PC-9 (cell line): Measurements from ENCODE around the gene TRAPPC3. TPM values are rescaled to one million over a fixed set of nuclear protein-coding genes. Genes with fewer than 3 reads are reported as not detected.

Experiments
- BruUV-seq: library from RNA; stranded (reverse); fragments of 400-500 nt; replicated peaks from 2 replicates; lab custom pipeline; 2021; lab: Mats Ljungman, UMichigan
- CTCF ChIA-PET: fragments of 300-600 bp; sonication (Branson Sonifier 250); formaldehyde crosslinking; loops from one replicate; lab custom pipeline; 2022; ENCODE audit warnings: antibody characterized with exemption; lab: Charles Lee
- POLR2A ChIA-PET: fragments of 300-600 bp; sonication (Branson Sonifier 250); formaldehyde crosslinking; loops from one replicate; lab custom pipeline; 2022; ENCODE audit warnings: antibody characterized with exemption; ENCODE audit not compliant: unreplicated experiment; lab: Charles Lee
- DNase-seq, 2 experiments: peaks; one replicate each; pipeline versions ENCODE4 v3.0.0 to v3.0.0-alpha.2; 2015 to 2022; ENCODE audit warnings: mixed read lengths in 1 of 2
- H2AFZ ChIP-seq: fragments of 200-600 bp; sonication (generic); 2 replicates; pipeline ENCODE4 v1.8.1; 2017; ENCODE audit warnings: antibody characterized with exemption
- H3F3A ChIP-seq: fragments of 200-600 bp; sonication (generic); 2 replicates; pipeline ENCODE4 v1.8.1; 2017; ENCODE audit warnings: antibody characterized with exemption, mild to moderate bottlenecking, low read depth; ENCODE audit not compliant: insufficient read depth
- H3K27ac ChIP-seq: fragments of 200-600 bp; sonication (generic); 2 replicates; pipeline ENCODE4 v1.6.1; 2016; ENCODE audit warnings: mixed run types
- H3K27me3 ChIP-seq: fragments of 200-600 bp; sonication (generic); 2 replicates; pipeline ENCODE4 v1.6.1; 2016; ENCODE audit warnings: low read depth, mixed run types; ENCODE audit not compliant: insufficient read depth
- H3K36me3 ChIP-seq: fragments of 200-600 bp; sonication (generic); 2 replicates; pipeline ENCODE4 v1.6.1; 2016; ENCODE audit warnings: low read depth, mixed run types
- H3K4me1 ChIP-seq: fragments of 200-600 bp; sonication (generic); replicated peaks from 2 replicates; pipeline ENCODE4 v1.6.1; 2016; ENCODE audit warnings: mixed run types; ENCODE audit not compliant: insufficient read depth
- H3K4me2 ChIP-seq: fragments of 200-600 bp; sonication (generic); 2 replicates; pipeline ENCODE4 v1.6.1; 2017; ENCODE audit warnings: mixed run types
- H3K4me3 ChIP-seq: fragments of 200-600 bp; sonication (generic); 2 replicates; pipeline ENCODE4 v1.6.1; 2016; ENCODE audit warnings: mixed run types
- H3K79me2 ChIP-seq: fragments of 200-600 bp; sonication (generic); 2 replicates; pipeline ENCODE4 v1.6.1; 2017; ENCODE audit warnings: low read depth, mixed run types
- H3K9me2 ChIP-seq: fragments of 200-600 bp; sonication (generic); 2 replicates; pipeline ENCODE4 v1.8.1; 2017; ENCODE audit warnings: mild to moderate bottlenecking; ENCODE audit not compliant: insufficient read depth
- H3K9me3 ChIP-seq: fragments of 200-600 bp; sonication (generic); 2 replicates; pipeline ENCODE4 v1.8.1; 2016; ENCODE audit warnings: low read depth; ENCODE audit not compliant: insufficient read depth
- H4K20me1 ChIP-seq: fragments of 200-600 bp; sonication (generic); 2 replicates; pipeline ENCODE4 v1.8.1; 2017; ENCODE audit not compliant: insufficient read depth
- CTCF ChIP-seq: fragments of 200-600 bp; sonication (generic); conservative IDR thresholded peaks from 2 replicates; pipeline ENCODE4 v1.6.1; 2017; ENCODE audit warnings: mixed run types, antibody characterized with exemption, mild to moderate bottlenecking, moderate library complexity
- EZH2 ChIP-seq: fragments of 200-600 bp; sonication (generic); IDR thresholded peaks from 2 replicates; pipeline ENCODE4 v1.8.0; 2017; ENCODE audit warnings: antibody characterized with exemption, low read depth
- intact Hi-C: fragments of 100-400 bp; cut with micrococcal nuclease; formaldehyde crosslinking; loops from one replicate; pipeline ENCODE4 v1.10.0; 2022; ENCODE audit not compliant: unreplicated experiment
- total RNA-seq: library from RNA; stranded (reverse); gene quantifications from 2 replicates; pipeline ENCODE4 v1.2.3, GENCODE V29; 2021

Gene TRAPPC3
- total RNA-seq, 1 experiment from 2014 or later, result 116 TPM

DNA sequence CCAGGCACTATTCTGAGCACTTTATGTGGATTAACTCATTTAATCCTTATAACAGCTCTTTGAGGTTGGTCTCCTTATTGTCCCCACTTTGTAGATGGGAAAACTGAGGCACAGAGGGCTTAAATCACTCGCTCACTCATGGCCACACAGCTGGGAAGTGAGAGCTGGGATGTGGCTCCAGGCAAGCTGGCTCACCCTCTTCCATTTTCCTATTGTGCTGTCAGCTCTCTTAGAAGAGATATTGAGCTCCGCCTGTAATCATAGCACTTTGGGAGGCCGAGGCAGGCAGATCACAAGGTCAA lies 20.4 kb downstream of the TRAPPC3 start:
- no TSS peak for BruUV-seq
- Histone ChIP-seq H3K4me2 (no peak overlapping the region), H3K4me1 (no peaks in the 10 kb centered on the region), H3K9me2 (no peaks in the 10 kb centered on the region), H2AFZ (no peak overlapping the region), H3K4me3 (no peak overlapping the region), H3K27ac (no peak overlapping the region), H4K20me1 (no peaks in the 10 kb centered on the region), H3K9me3 (no peaks in the 10 kb centered on the region), H3K36me3 (no peaks in the 10 kb centered on the region), H3K79me2 (no peaks in the 10 kb centered on the region), H3K27me3 (peaks cover 18% of the 10 kb centered on the region), H3F3A (no peaks in the 10 kb centered on the region; the same call in 1 of the 2 replicates)
- POLR2A ChIA-PET, result no interaction called here
- CTCF ChIA-PET, result no interaction called here
- no peak for DNase-seq
- TF ChIP-seq EZH2, result no peak
- no peak for TF ChIP-seq CTCF
- intact Hi-C loops, result no loop called here

GRCh38 chr1:36128126-36128904 lies 21.0 kb downstream of the TRAPPC3 start:
- Histone ChIP-seq H3K9me3 (no peaks in the 10 kb centered on the region), H3K79me2 (no peaks in the 10 kb centered on the region), H3F3A (no peaks in the 10 kb centered on the region; the same call in 1 of the 2 replicates), H3K27me3 (peaks cover 23% of the 10 kb centered on the region), H2AFZ (no peak overlapping the region), H3K36me3 (no peaks in the 10 kb centered on the region), H3K4me2 (no peak overlapping the region), H3K27ac (no peak overlapping the region), H3K9me2 (no peaks in the 10 kb centered on the region), H3K4me1 (no peaks in the 10 kb centered on the region), H4K20me1 (no peaks in the 10 kb centered on the region), H3K4me3 (no peak overlapping the region)
- CTCF ChIA-PET, result no interaction called here
- TF ChIP-seq CTCF (no peak), EZH2 (no peak)
- no TSS peak for BruUV-seq
- DNase-seq, result no peak
- intact Hi-C loops, result no loop called here
- POLR2A ChIA-PET, result no interaction called here

GRCh38 chr1:36126797-36127500 lies 22.3 kb downstream of the TRAPPC3 start:
- H2AFZ ChIP-seq, result no peak overlapping the region
- no peak overlapping the region for H3K4me2 ChIP-seq
- H3K9me2 ChIP-seq, result no peaks in the 10 kb centered on the region
- POLR2A ChIA-PET, result no interaction called here
- H3K36me3 ChIP-seq, result no peaks in the 10 kb centered on the region
- no peaks in the 10 kb centered on the region for H3K4me1 ChIP-seq
- BruUV-seq, result no TSS peak
- H3K9me3 ChIP-seq, result no peaks in the 10 kb centered on the region
- DNase-seq, result no peak
- H3K27ac ChIP-seq, result no peak overlapping the region
- H3K79me2 ChIP-seq, result no peaks in the 10 kb centered on the region
- no peak overlapping the region for H3K4me3 ChIP-seq
- intact Hi-C loops, result no loop called here
- H3F3A ChIP-seq, result no peaks in the 10 kb centered on the region; the same call in 1 of the 2 replicates
- CTCF ChIA-PET, result no interaction called here
- no peak for TF ChIP-seq CTCF
- no peak for TF ChIP-seq EZH2
- peaks cover 25% of the 10 kb centered on the region for H3K27me3 ChIP-seq
- H4K20me1 ChIP-seq, result no peaks in the 10 kb centered on the region
